ENCODE measurements around the gene SDS.

SDS gene

DNA sequence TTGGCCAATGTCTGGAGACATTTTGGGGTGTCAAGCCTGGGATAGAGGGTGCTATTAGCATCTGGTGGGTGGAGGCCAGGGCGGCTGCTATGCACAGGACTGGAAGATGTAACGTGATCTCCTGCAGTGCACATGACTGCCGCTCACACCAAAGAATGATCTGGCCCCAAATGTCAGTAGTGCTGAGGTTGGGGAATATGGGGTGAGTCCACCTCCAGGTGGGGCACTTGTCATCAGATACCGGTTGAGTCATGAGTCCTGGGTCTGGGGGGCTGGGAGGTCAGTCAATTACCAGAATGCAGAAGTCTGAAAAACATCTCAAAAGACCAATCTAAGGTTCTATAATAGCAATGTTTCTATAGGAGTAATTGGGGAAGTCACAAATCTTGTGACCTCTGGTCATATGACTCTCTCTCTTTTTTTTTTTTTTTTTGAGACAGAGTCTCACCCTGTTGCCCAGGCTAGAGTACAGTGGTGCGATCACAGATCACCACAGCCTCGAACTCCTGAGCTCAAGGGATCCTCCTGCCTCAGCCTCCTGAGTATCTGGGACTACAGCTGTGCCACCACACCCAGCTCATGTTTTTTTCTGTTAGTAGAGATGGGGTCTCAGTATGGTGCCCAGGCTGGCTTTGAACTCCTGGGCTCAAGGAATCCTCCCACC, 12.5 kb upstream of the SDS start:
- DNase-seq: no peak
- Histone ChIP-seq H3K4me1 (ENCODE audit: control insufficient read depth, insufficient read depth, low read length, poor library complexity, severe bottlenecking) (no peaks in the 10 kb centered on the region), H3K4me3 (ENCODE audit: insufficient read depth, low read depth, low read length, poor library complexity, severe bottlenecking) (no peak overlapping the region), H3K36me3 (ENCODE audit: control insufficient read depth, insufficient read depth, low read length) (no peaks in the 10 kb centered on the region), H3K27me3 (replicated peaks; ENCODE audit: control insufficient read depth, insufficient read depth, low read length, poor library complexity, severe bottlenecking) (no peaks in the 10 kb centered on the region), H3K27ac (ENCODE audit: insufficient read depth, low read length, poor library complexity, severe bottlenecking) (no peak overlapping the region), H3K9me3 (ENCODE audit: control insufficient read depth, low read length) (no peaks in the 10 kb centered on the region)

DNA sequence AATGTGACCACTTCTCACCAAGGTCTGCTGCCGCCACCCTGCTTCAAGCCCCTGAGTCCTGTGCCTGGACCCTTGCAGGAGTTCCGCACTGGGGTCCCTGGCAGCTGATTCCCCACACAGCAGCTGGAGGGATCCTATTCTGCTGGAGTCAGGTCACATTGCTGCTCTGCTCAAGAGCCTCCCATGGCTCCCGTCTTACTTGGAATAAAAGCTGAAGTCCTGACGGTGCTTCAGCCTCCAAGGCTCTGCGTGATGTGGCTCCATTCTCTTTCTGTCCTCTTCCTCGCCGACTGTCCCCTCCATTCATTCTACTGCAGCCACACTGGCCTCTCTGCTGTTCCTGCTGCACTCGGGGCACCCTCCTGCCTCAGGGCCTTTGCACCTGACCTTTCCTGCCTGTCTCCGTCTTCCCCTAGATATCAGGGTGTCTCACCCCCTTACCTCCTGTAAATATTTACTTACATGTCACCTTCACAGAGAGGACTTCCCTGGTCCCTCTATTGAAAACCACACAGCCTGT, 10.9 kb upstream of the SDS start:
- no peaks in the 10 kb centered on the region for H3K36me3 ChIP-seq (ENCODE audit: control insufficient read depth, insufficient read depth, low read length)
- no peaks in the 10 kb centered on the region for H3K27me3 ChIP-seq (replicated peaks; ENCODE audit: control insufficient read depth, insufficient read depth, low read length, poor library complexity, severe bottlenecking)
- H3K27ac ChIP-seq (ENCODE audit: insufficient read depth, low read length, poor library complexity, severe bottlenecking): no peak overlapping the region
- H3K4me3 ChIP-seq (ENCODE audit: insufficient read depth, low read depth, low read length, poor library complexity, severe bottlenecking): no peak overlapping the region
- no peaks in the 10 kb centered on the region for H3K9me3 ChIP-seq (ENCODE audit: control insufficient read depth, low read length)
- H3K4me1 ChIP-seq (ENCODE audit: control insufficient read depth, insufficient read depth, low read length, poor library complexity, severe bottlenecking): no peaks in the 10 kb centered on the region
- DNase-seq: no peak

DNA sequence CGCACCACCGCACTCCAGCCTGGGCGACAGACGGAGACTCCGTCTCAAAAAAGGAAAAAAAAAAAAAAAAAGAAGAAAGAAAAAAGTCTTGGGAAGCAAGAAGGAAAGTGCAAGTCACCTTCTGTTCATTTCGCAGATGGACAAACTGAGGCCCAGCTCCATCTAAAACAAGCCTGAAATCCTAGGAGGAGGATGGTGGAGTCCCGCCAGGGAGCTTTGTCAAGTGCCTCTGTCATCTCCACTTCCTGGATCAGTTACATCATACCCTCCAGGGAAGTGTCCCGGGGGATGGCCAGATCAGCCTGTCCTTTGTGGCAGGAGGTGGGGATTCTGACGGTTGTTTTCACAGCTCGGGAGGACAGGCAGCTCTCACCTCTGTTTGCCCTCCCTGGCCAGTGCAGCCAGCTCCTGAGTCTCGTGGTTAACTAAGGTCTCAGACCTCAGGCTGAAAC, 9.8 kb upstream of the SDS start:
- no peak overlapping the region for H3K27ac ChIP-seq (ENCODE audit: insufficient read depth, low read length, poor library complexity, severe bottlenecking)
- H3K9me3 ChIP-seq (ENCODE audit: control insufficient read depth, low read length): no peaks in the 10 kb centered on the region
- H3K4me3 ChIP-seq (ENCODE audit: insufficient read depth, low read depth, low read length, poor library complexity, severe bottlenecking): no peak overlapping the region
- H3K4me1 ChIP-seq (ENCODE audit: control insufficient read depth, insufficient read depth, low read length, poor library complexity, severe bottlenecking): no peaks in the 10 kb centered on the region
- no peaks in the 10 kb centered on the region for H3K36me3 ChIP-seq (ENCODE audit: control insufficient read depth, insufficient read depth, low read length)
- no peak for DNase-seq
- no peaks in the 10 kb centered on the region for H3K27me3 ChIP-seq (replicated peaks; ENCODE audit: control insufficient read depth, insufficient read depth, low read length, poor library complexity, severe bottlenecking)

DNA sequence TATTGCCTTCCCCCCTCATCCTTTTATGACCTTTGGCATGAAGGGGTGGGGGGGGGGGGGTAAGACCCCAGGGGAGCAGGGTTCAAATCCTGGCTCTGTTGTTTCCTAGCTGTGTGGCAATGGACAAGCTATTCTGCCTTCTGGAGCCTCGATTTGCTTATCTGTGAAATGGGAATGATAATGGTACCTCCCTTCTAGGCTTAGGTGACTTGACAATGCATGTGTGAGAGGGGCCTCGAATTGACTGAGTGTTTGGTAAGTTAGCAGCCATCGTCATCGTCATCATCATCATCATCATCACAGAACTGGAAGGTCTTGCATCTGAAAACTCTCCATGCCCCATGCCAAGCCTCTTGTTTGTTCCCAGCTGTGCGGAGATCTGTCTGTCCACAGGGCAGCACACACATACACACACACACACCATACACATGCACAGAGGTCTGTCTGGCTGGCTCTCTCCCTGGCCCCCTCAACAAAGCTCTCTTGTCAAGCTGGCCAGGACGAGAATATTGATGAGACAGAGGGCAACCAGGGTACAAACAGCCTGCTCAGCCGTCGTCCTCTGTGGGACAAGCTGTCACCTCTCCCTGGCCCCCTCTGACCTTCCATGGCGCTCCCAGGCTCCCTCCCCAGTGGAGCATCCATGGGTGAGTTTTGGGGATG, 5.9 kb upstream of the SDS start:
- Histone ChIP-seq H3K4me1 (ENCODE audit: control insufficient read depth, insufficient read depth, low read length, poor library complexity, severe bottlenecking) (no peaks in the 10 kb centered on the region), H3K27me3 (replicated peaks; ENCODE audit: control insufficient read depth, insufficient read depth, low read length, poor library complexity, severe bottlenecking) (no peaks in the 10 kb centered on the region), H3K27ac (ENCODE audit: insufficient read depth, low read length, poor library complexity, severe bottlenecking) (no peak overlapping the region), H3K36me3 (ENCODE audit: control insufficient read depth, insufficient read depth, low read length) (no peaks in the 10 kb centered on the region), H3K4me3 (ENCODE audit: insufficient read depth, low read depth, low read length, poor library complexity, severe bottlenecking) (no peak overlapping the region), H3K9me3 (ENCODE audit: control insufficient read depth, low read length) (no peaks in the 10 kb centered on the region)
- DNase-seq: no peak

DNA sequence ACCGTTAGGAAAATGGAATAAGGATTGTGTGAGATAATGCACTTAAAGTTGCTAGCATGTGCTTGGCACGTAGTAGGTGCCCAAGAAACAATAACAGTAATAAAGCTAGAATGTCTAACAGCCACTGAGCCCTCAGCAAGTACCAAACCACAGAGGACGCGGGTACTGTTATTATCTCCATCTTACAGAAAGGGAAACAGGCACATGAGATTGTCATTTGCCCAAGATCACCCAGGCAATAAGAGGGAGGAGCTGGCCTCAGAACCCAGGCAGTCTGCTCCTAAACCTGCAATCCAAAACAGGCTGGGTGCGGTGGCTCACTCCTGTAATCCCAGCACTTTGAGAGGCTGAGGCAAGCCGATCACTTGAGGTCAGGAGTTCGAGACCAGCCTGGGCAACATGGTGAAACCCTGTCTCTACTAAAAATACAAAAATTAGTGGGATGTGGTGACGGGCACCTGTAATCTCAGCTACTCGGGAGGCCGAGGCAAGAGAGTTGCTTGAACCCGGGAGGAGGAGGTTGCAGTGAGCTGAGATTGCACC, 5.1 kb upstream of the SDS start:
- Histone ChIP-seq H3K36me3 (ENCODE audit: control insufficient read depth, insufficient read depth, low read length) (no peaks in the 10 kb centered on the region), H3K27me3 (replicated peaks; ENCODE audit: control insufficient read depth, insufficient read depth, low read length, poor library complexity, severe bottlenecking) (no peaks in the 10 kb centered on the region), H3K4me3 (ENCODE audit: insufficient read depth, low read depth, low read length, poor library complexity, severe bottlenecking) (no peak overlapping the region), H3K27ac (ENCODE audit: insufficient read depth, low read length, poor library complexity, severe bottlenecking) (no peak overlapping the region), H3K9me3 (ENCODE audit: control insufficient read depth, low read length) (no peaks in the 10 kb centered on the region), H3K4me1 (ENCODE audit: control insufficient read depth, insufficient read depth, low read length, poor library complexity, severe bottlenecking) (no peaks in the 10 kb centered on the region)
- no peak for DNase-seq

DNA sequence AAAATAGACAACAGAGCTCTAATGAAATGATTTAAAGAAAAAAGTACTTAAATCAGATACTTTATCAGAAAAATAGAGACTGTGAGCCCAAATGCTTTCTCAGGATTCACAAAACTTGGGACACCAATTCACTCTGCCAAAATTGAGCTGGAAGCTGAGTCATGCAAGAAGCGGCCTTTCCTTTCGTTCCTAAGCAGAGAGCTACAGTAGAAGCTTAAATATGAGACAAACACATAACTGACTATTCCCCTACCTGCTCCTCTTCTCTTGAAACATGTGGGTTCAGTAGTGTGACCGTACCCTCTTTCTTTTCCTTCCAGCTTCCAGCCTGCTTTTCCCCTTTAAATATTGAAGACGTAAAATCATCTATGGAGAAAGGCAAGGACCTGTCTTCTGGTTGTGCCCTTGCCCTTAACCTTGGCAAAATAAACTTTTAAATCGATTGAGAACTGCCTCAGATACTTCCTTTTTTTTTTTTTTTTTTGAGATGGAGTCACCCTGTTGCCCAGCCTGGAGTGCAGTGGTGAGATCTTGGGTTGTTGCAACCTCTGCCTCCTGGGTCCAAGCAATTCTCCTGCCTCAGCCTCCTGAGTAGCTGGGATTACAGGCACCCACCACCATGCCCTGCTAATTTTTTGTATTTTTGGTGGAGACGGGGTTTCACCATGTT, 4.4 kb upstream of the SDS start:
- Histone ChIP-seq H3K36me3 (ENCODE audit: control insufficient read depth, insufficient read depth, low read length) (no peaks in the 10 kb centered on the region), H3K4me1 (ENCODE audit: control insufficient read depth, insufficient read depth, low read length, poor library complexity, severe bottlenecking) (no peaks in the 10 kb centered on the region), H3K27me3 (replicated peaks; ENCODE audit: control insufficient read depth, insufficient read depth, low read length, poor library complexity, severe bottlenecking) (no peaks in the 10 kb centered on the region), H3K9me3 (ENCODE audit: control insufficient read depth, low read length) (no peaks in the 10 kb centered on the region), H3K27ac (ENCODE audit: insufficient read depth, low read length, poor library complexity, severe bottlenecking) (no peak overlapping the region), H3K4me3 (ENCODE audit: insufficient read depth, low read depth, low read length, poor library complexity, severe bottlenecking) (no peak overlapping the region)
- DNase-seq: no peak

DNA sequence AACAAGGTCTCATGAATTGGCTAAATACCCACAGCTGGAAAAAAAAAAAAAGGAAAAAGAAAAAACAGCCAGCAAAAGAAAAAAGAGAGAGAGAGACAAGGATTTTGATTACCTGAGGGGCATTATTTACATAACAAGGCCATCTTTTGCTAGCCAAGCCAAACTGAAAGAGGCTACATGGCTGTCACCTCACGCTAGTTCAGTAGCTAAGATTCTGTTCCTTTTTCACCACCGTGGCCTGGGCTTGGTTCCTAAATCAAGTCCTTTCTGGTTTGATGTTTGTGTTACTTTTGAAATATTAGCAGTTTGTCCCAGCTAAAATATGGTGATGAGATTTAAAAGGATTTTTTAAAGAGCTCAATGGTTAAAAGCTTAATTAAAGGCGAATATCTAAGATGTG, 2.0 kb upstream of the SDS start:
- H3K9me3 ChIP-seq (ENCODE audit: control insufficient read depth, low read length): no peaks in the 10 kb centered on the region
- H3K27me3 ChIP-seq (replicated peaks; ENCODE audit: control insufficient read depth, insufficient read depth, low read length, poor library complexity, severe bottlenecking): peaks cover 2% of the 10 kb centered on the region
- H3K36me3 ChIP-seq (ENCODE audit: control insufficient read depth, insufficient read depth, low read length): no peaks in the 10 kb centered on the region
- H3K4me1 ChIP-seq (ENCODE audit: control insufficient read depth, insufficient read depth, low read length, poor library complexity, severe bottlenecking): no peaks in the 10 kb centered on the region
- no peak overlapping the region for H3K4me3 ChIP-seq (ENCODE audit: insufficient read depth, low read depth, low read length, poor library complexity, severe bottlenecking)
- no peak for DNase-seq
- no peak overlapping the region for H3K27ac ChIP-seq (ENCODE audit: insufficient read depth, low read length, poor library complexity, severe bottlenecking)

DNA sequence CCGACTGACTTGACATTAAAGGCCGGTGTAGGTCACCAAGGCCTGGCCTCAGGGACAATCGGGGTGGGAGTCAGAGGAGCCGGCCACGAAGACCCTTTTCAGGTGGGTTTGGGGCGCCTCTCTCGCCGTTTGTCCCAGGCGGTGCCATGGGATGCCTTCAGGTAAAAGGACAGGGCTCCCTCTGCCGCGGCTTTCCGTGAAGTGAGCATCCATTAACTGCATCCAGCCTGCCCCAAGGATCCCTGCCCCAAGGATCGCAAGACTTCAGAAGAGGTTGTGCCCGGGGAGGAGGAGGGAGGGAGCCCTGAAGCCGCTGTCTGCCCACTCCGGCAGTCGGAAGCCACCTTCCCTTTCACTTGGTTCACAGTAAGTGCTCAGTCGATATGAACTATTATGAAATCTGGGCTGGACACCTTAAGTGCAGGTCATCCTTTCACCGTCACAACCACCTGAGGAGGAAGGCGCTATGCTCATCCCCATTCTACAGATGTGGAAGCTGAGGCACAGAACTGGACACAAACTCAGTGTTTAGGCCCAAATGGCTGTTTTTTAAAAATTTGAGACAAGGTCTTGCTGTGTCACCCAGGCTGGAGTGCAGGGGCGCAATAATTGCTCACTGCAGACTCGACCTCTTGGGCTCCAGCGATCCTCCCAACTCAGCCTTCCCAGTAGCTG, 964 bp downstream of the SDS start:
- no peaks in the 10 kb centered on the region for H3K9me3 ChIP-seq (ENCODE audit: control insufficient read depth, low read length)
- H3K36me3 ChIP-seq (ENCODE audit: control insufficient read depth, insufficient read depth, low read length): no peaks in the 10 kb centered on the region
- no peak overlapping the region for H3K27ac ChIP-seq (ENCODE audit: insufficient read depth, low read length, poor library complexity, severe bottlenecking)
- no peaks in the 10 kb centered on the region for H3K4me1 ChIP-seq (ENCODE audit: control insufficient read depth, insufficient read depth, low read length, poor library complexity, severe bottlenecking)
- H3K4me3 ChIP-seq (ENCODE audit: insufficient read depth, low read depth, low read length, poor library complexity, severe bottlenecking): no peak overlapping the region
- no peak for DNase-seq
- H3K27me3 ChIP-seq (replicated peaks; ENCODE audit: control insufficient read depth, insufficient read depth, low read length, poor library complexity, severe bottlenecking): peaks cover 2% of the 10 kb centered on the region

DNA sequence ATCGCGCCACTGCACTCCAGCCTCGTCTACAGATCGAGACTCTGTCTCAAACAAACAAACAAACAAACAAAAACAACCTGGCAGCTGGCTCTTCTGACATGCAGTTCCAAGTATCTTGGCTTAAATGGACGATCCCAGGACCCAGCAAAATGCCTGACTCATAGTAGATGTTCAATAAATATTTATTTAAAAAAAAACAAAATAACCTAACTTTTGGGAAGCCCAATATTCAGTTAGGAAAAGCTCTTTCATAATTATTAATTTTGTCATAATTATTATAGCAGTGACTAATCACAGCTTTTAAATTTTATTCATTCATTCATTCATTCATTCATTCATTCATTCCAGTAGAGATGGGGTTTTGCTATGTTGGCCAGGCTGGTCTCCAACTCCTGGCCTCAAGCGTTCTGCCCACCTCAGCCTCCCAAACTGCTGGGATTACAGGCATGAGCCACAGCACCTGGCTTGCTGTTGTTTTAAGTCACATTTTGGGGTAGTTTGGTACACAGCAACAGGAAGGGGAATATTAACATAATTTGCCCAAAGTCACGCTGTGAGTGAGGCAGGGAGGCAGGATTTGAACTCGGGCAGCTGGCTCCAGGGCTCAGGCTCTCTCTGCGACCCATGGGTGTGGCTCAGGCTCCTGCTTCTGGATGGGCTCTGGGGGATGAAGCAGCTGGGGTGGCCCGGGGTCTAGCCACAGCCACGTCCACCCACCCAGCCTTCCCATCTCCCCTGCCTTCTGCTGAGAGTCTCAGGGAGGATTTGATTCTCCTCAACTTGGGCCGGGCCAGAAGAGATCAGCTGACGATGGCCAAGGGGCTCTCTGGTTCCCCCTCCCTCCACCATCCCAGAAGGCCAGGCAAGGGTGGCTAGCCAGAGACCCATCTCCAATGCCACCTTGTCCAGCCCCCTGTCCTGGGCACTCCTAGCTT, 2.4 kb downstream of the SDS start:
- H3K4me1 ChIP-seq (ENCODE audit: control insufficient read depth, insufficient read depth, low read length, poor library complexity, severe bottlenecking): no peaks in the 10 kb centered on the region
- H3K27ac ChIP-seq (ENCODE audit: insufficient read depth, low read length, poor library complexity, severe bottlenecking): no peak overlapping the region
- no peak for DNase-seq
- no peaks in the 10 kb centered on the region for H3K9me3 ChIP-seq (ENCODE audit: control insufficient read depth, low read length)
- H3K27me3 ChIP-seq (replicated peaks; ENCODE audit: control insufficient read depth, insufficient read depth, low read length, poor library complexity, severe bottlenecking): peaks cover 2% of the 10 kb centered on the region
- H3K36me3 ChIP-seq (ENCODE audit: control insufficient read depth, insufficient read depth, low read length): no peaks in the 10 kb centered on the region
- no peak overlapping the region for H3K4me3 ChIP-seq (ENCODE audit: insufficient read depth, low read depth, low read length, poor library complexity, severe bottlenecking)
